K562 (cell line): ENCODE data around the gene CYP2R1. TPM values are rescaled to one million over a fixed set of nuclear protein-coding genes. Genes with fewer than 3 reads are reported as not detected.

ENCODE experiments used
- ATAC-seq: fragments of 200-7000 bp; cut with Tn5 transposase; 3 replicates; pipeline ENCODE4 v1.9.1; 2020; ENCODE audit warnings: moderate library complexity
- BruUV-seq: library from RNA; stranded (reverse); fragments of 400-500 nt; replicated peaks from 2 replicates; lab custom pipeline; 2021; lab: Mats Ljungman, UMichigan
- CTCF ChIA-PET: fragments of 300-600 bp; formaldehyde crosslinking; extraction: SDS; loops from one replicate; lab custom pipeline; 2021; ENCODE audit warnings: low intra/inter-chr PET ratio; lab: Yijun Ruan, JAX
- POLR2A ChIA-PET: fragments of 300-600, 350-650 bp; sonication (Branson Sonifier 250); formaldehyde crosslinking; extraction: SDS; loops from one replicate; lab custom pipeline; 2021; ENCODE audit warnings: antibody characterized with exemption, inconsistent platforms; lab: Yijun Ruan, JAX
- DNase-seq, 4 experiments: peaks; one replicate each; pipeline versions ENCODE4 v3.0.0 to v3.0.0-alpha.2; 2011 to 2018; ENCODE audit warnings: low spot score in 3 of 4, mixed read lengths in 3 of 4; ENCODE audit errors: extremely low read depth in 1 of 4
- FAIRE-seq: peaks from 2 replicates; lab custom pipeline; 2011; peaks lifted over from hg19 to GRCh38; lab: Jason Lieb, UNC
- H2AFZ ChIP-seq: 2 replicates; pipeline ENCODE4 v1.6.0; 2011; ENCODE audit warnings: low read depth, low read length, control low read depth, inconsistent platforms
- H3K27ac ChIP-seq: fragments of 200-600 bp; 3 replicates; pipeline ENCODE4 v1.8.0; 2011; ENCODE audit warnings: low read depth, mild to moderate bottlenecking, control low read depth, inconsistent platforms, low read length, moderate library complexity, mixed read lengths; ENCODE audit errors: extremely low read depth
- H3K27me3 ChIP-seq, 2 experiments: fragments of 300-600 bp in 1 of 2; 2 replicates in 1 of 2; 3 replicates in 1 of 2; pipeline versions ENCODE4 v1.6.0 to v1.8.0; 2011; ENCODE audit warnings: inconsistent platforms in 2 of 2, low read length in 2 of 2, mild to moderate bottlenecking in 1 of 2, mixed read lengths in 1 of 2, moderate library complexity in 1 of 2; ENCODE audit not compliant: control insufficient read depth in 2 of 2, insufficient read depth in 2 of 2
- H3K36me3 ChIP-seq: fragments of 300-600 bp; 3 replicates; pipeline ENCODE4 v1.8.0; 2011; ENCODE audit warnings: mild to moderate bottlenecking, low read length, inconsistent platforms; ENCODE audit not compliant: control insufficient read depth, insufficient read depth
- H3K4me1 ChIP-seq, 2 experiments: fragments of 200-600 bp in 1 of 2; replicated peaks in 1 of 2; 2 replicates in 1 of 2; 3 replicates in 1 of 2; pipeline versions ENCODE4 v1.5.1 to v1.8.0; 2011; ENCODE audit warnings: inconsistent platforms in 2 of 2, low read length in 2 of 2, mild to moderate bottlenecking in 1 of 2, mixed read lengths in 1 of 2, moderate library complexity in 1 of 2; ENCODE audit not compliant: control insufficient read depth in 2 of 2, insufficient read depth in 2 of 2
- H3K4me2 ChIP-seq: 2 replicates; pipeline ENCODE4 v1.6.1; 2011; ENCODE audit warnings: low read length, control low read depth, inconsistent platforms, mixed read lengths; ENCODE audit not compliant: insufficient read depth
- H3K4me3 ChIP-seq: fragments of 200-600 bp; sonication (generic), shearing (Covaris generic); 2 replicates; pipeline ENCODE4 v1.5.1; 2016; ENCODE audit warnings: control low read depth, inconsistent platforms
- H3K79me2 ChIP-seq: fragments of 200-600 bp; 3 replicates; pipeline ENCODE4 v1.8.0; 2011; ENCODE audit warnings: low read length, inconsistent platforms; ENCODE audit not compliant: control insufficient read depth, insufficient read depth
- H3K9ac ChIP-seq, 2 experiments: 2 replicates each; pipeline versions ENCODE4 v1.6.0 to v1.6.1; 2011; ENCODE audit warnings: low read depth in 2 of 2, low read length in 2 of 2, control low read depth in 1 of 2, inconsistent platforms in 1 of 2, mild to moderate bottlenecking in 1 of 2, mixed read lengths in 1 of 2; ENCODE audit not compliant: insufficient read depth in 1 of 2
- H3K9me1 ChIP-seq: one replicate; pipeline ENCODE4 v1.6.0; 2011; ENCODE audit warnings: inconsistent platforms, mild to moderate bottlenecking, low read length, moderate library complexity; ENCODE audit not compliant: control insufficient read depth, insufficient read depth
- H3K9me3 ChIP-seq: replicated peaks from 2 replicates; pipeline ENCODE4 v1.5.1; 2011; ENCODE audit warnings: low read depth, low read length, inconsistent platforms; ENCODE audit not compliant: control insufficient read depth, insufficient read depth
- H4K20me1 ChIP-seq: replicated peaks from 2 replicates; pipeline ENCODE4 v1.6.1; 2011; ENCODE audit warnings: low read length, inconsistent platforms, mixed read lengths; ENCODE audit not compliant: control insufficient read depth, insufficient read depth
- FOSL1 ChIP-seq: fragments of 200-800 bp; sonication (Bioruptor generic); conservative IDR thresholded peaks from 2 replicates; pipeline ENCODE4 v1.6.1; 2016; ENCODE audit warnings: missing genetic modification characterization, missing compliant biosample characterization
- ILF3 ChIP-seq: fragments of 450-650 bp; IDR thresholded peaks from 2 replicates; pipeline ENCODE4 v1.6.1; 2018; ENCODE audit warnings: antibody characterized with exemption, mild to moderate bottlenecking, moderate library complexity, borderline replicate concordance
- JUN ChIP-seq, 2 experiments: sonication (generic) in 1 of 2; formaldehyde crosslinking in 1 of 2; IDR thresholded peaks; 2 replicates each; pipeline versions ENCODE4 v1.6.1 to v1.8.0; 2012 to 2022; ENCODE audit warnings: borderline replicate concordance in 2 of 2, mild to moderate bottlenecking in 2 of 2, improper control_type of control experiment in 1 of 2, low read depth in 1 of 2, low read length in 1 of 2, missing genetic modification reagents in 1 of 2
- WGBS: fragments of 100-300 bp; shearing (Covaris generic); methylation state at CpG from one replicate; pipeline ENCODE4 v1.1.6; 2016; ENCODE audit warnings: low coverage, mixed read lengths; ENCODE audit not compliant: insufficient coverage; ENCODE audit errors: missing lambda C conversion rate; 5-methylcytosine and 5-hydroxymethylcytosine counted together
- in situ Hi-C: fragments of 300-500 bp; cut with MboI; formaldehyde crosslinking; loops from 4 replicates; pipeline ENCODE4 v1.15.0; 2018; ENCODE audit warnings: inconsistent platforms, mixed read lengths
- intact Hi-C: fragments of 100-400 bp; cut with micrococcal nuclease; formaldehyde crosslinking; loops from 2 replicates; pipeline ENCODE4 v1.14.2; 2022
- polyA plus RNA-seq, 8 experiments: library from polyadenylated mRNA; depleted of rRNA in 4 of 8; stranded (reverse) in 5 of 8; unstranded in 3 of 8; fragments of >200 nt; fragmentation: Nextera tagmentation in 2 of 8; fragmentation: Illumina TruSeq in 1 of 8; extraction: Ambion mirVana in 2 of 8; extraction: Trizol in 1 of 8; gene quantifications; 2 replicates each; pipeline versions ENCODE4 v1.2.1 to v1.2.3, GENCODE V29; 2011 to 2014; ENCODE audit warnings: inconsistent platforms in 1 of 8, missing spikeins in 1 of 8
- total RNA-seq, 7 experiments: library from RNA; depleted of rRNA in 6 of 7; stranded (reverse); fragments of >200 nt in 6 of 7; fragmentation: Illumina TruSeq in 2 of 7; extraction: Trizol in 2 of 7; gene quantifications; 2 replicates each; pipeline versions ENCODE4 v1.2.1 to v1.2.3, GENCODE V29; 2011 to 2021; ENCODE audit warnings: low replicate concordance in 1 of 7

CYP2R1 gene
- total and polyA plus RNA-seq, 9 of the 15 experiments (the other 6 are each of a cell fraction or from before 2014, with no cell fraction given) = 19.4 to 40.5 (median 29.4) TPM

DNA sequence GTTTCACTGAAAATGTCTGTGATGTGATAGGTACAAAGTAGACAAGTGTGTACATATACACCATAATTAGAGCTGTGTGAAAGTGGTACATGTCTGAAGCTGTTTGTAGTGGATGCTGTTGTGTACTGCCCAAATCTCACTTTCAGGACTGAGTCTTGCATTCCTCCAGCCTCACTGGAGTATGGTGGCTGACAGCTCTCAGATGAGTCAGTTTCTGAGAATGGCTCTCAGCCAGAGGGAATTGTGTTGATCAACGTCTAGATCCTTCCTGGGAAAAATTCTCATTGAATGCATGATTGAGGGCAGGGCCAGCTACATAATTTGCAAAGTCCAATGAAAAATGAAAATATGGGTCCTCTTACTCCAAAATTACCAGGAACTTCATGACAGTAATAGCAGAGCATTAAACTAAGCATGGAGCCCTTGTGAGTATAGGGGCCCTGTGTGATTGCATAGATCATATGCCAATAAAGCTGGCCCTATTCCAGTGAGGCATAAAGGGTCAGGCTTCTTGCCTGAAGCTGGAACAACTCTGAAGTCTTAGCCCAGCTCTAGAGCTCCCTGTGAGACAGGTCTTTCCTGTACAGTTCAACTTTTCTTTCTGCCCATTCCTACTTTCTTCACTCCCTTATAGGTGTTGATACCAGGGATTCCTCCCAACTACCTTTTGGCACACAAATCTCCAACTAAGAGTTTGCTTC lies 10.8 kb upstream of the CYP2R1 start:
- Histone ChIP-seq H2AFZ (peak overlapping the region; percentile 34; the same call in 1 of the 2 replicates), H3K36me3 (no peaks in the 10 kb centered on the region), H3K4me1 (peaks cover 0 to 12% of the 10 kb centered on the region in 2 experiments; a peak in 3 of 5 replicates), H3K27ac (no peak overlapping the region), H3K9ac (no peak overlapping the region), H3K27me3 (no peaks in the 10 kb centered on the region), H3K9me1 (no peaks in the 10 kb centered on the region), H4K20me1 (no peaks in the 10 kb centered on the region), H3K9me3 (no peaks in the 10 kb centered on the region), H3K4me2 (no peak overlapping the region), H3K4me3 (no peak overlapping the region), H3K79me2 (no peaks in the 10 kb centered on the region)
- in situ Hi-C loops (loop anchor here (10.0 kb wide), 1 partner anchor 608 kb away; no protein-coding TSS in a partner anchor), intact Hi-C loops (no loop called here)
- peak; percentile 28; the same call in 1 of the 3 replicates for ATAC-seq
- TF ChIP-seq JUN (IDR thresholded peaks at IDR 0.05; ENCODE audit: borderline replicate concordance, low read depth, low read length) = 0 out of 2 replicates have a peak, but pooled peaks have one; percentile 13
- no peak for TF ChIP-seq JUN (CRISPR knock-in tag; IDR thresholded peaks at IDR 0.05; ENCODE audit: borderline replicate concordance)
- TF ChIP-seq FOSL1 = peak; percentile 59
- TF ChIP-seq ILF3 = no peak
- ChIA-PET CTCF (no interaction called here), POLR2A (interaction anchor here (0.6 to 1.0 kb wide), 2 partner anchors 11 to 46 kb away, joined by 3 read pairs; partner anchors contain the start of gene CYP2R1)
- no peak for FAIRE-seq
- BruUV-seq = no TSS peak
- no peak for DNase-seq
- WGBS = 0% methylated on average over 1 of the region's 1 CpG
